Iris pigment epithelial cell (primary cell): ENCODE measurements around the gene DGKA.

ENCODE experiments used
- DNase-seq: peaks from one replicate; pipeline ENCODE4 v3.0.0-alpha.2; 2011; ENCODE audit warnings: low read depth

The DGKA gene

GRCh38 chr12:55931780-55932550, 1.0 kb downstream of the DGKA start:
- DNase-seq = no peak

- no peak for DNase-seq
Observed at GRCh38 chr12:55932551-55932910, 1.6 kb downstream of the DGKA start.

- no peak for DNase-seq
Observed at GRCh38 chr12:55933169-55933798, 2.3 kb downstream of the DGKA start.

- DNase-seq = no peak
Observed at GRCh38 chr12:55933799-55934742, 3.1 kb downstream of the DGKA start.

GRCh38 chr12:55934773-55935172, 3.8 kb downstream of the DGKA start:
- DNase-seq = no peak

GRCh38 chr12:55935738-55936151, 4.8 kb downstream of the DGKA start:
- DNase-seq = no peak

- no peak for DNase-seq
Observed at GRCh38 chr12:55937981-55938380, 7.0 kb downstream of the DGKA start.

- no peak for DNase-seq
Observed at GRCh38 chr12:55938826-55939501, 8.0 kb downstream of the DGKA start.

GRCh38 chr12:55940065-55940732, 9.2 kb downstream of the DGKA start:
- DNase-seq = peak; percentile 86

- DNase-seq = no peak
Observed at GRCh38 chr12:55942055-55942454, 11.1 kb downstream of the DGKA start.

GRCh38 chr12:55942577-55943136, 11.7 kb downstream of the DGKA start:
- DNase-seq = no peak

GRCh38 chr12:55946553-55946952, 15.6 kb downstream of the DGKA start:
- DNase-seq = no peak

- no peak for DNase-seq
Observed at GRCh38 chr12:55955344-55955743, 24.4 kb downstream of the DGKA start.

- peak; percentile 69 for DNase-seq
Observed at GRCh38 chr12:55955800-55956508, 25.0 kb downstream of the DGKA start.

- no peak for DNase-seq
Observed at GRCh38 chr12:55957106-55957859, 26.3 kb downstream of the DGKA start.

- DNase-seq = no peak
Observed at GRCh38 chr12:55963760-55964159, 32.8 kb downstream of the DGKA start.

- no peak for DNase-seq
Observed at GRCh38 chr12:55965240-55965639, 34.3 kb downstream of the DGKA start.

GRCh38 chr12:55965941-55966407, 35.0 kb downstream of the DGKA start, which contains the start of gene PMEL:
Gene PMEL (minus strand): TSS chr12:55966042. CDS start chr12:55966011, 31 bp downstream.
- DNase-seq = peak; percentile 10
